Heart left ventricle (tissue), 16 donors: ENCODE data around the gene MAML2. TPM values are rescaled to one million over a fixed set of nuclear protein-coding genes. Genes with fewer than 3 reads are reported as not detected.

Experiments used
- ATAC-seq, 4 donors: fragments of 200-7000 bp; cut with Tn5 transposase; one replicate each; pipeline ENCODE4 v1.9.1; 2020 to 2022; ENCODE audit warnings: moderate library complexity in 4 of 4, mild to moderate bottlenecking in 3 of 4, moderate number of reproducible peaks in 1 of 4
- DNase-seq, 5 donors: peaks; one replicate each; pipeline ENCODE4 v3.0.0-alpha.2; 2020
- H3K27ac ChIP-seq, 12 donors: fragments of 200-600 bp; sonication (generic) in 4 of 12; one replicate each; pipeline versions ENCODE4 v1.5.0 to v1.8.0; 2016 to 2022; ENCODE audit warnings: mild to moderate bottlenecking in 2 of 12
- H3K27me3 ChIP-seq, 9 donors: fragments of 200-600 bp; sonication (generic) in 2 of 9; one replicate each; pipeline versions ENCODE4 v1.5.1 to v1.8.0; 2016 to 2022; ENCODE audit warnings: mild to moderate bottlenecking in 3 of 9
- H3K36me3 ChIP-seq, 9 donors: fragments of 200-600 bp; sonication (generic) in 2 of 9; one replicate each; pipeline versions ENCODE4 v1.5.0 to v1.8.0; 2018 to 2022; ENCODE audit warnings: mild to moderate bottlenecking in 2 of 9
- H3K4me1 ChIP-seq, 12 donors: fragments of 200-600 bp; sonication (generic) in 4 of 12; one replicate each; pipeline versions ENCODE4 v1.5.0 to v1.8.0; 2016 to 2022; ENCODE audit warnings: mild to moderate bottlenecking in 3 of 12
- H3K4me3 ChIP-seq, 12 donors: fragments of 200-600 bp; sonication (generic) in 4 of 12; one replicate each; pipeline versions ENCODE4 v1.5.0 to v1.8.0; 2017 to 2022; ENCODE audit warnings: mild to moderate bottlenecking in 9 of 12, moderate library complexity in 4 of 12
- H3K9me3 ChIP-seq, 12 donors: fragments of 200-600 bp; sonication (generic) in 4 of 12; one replicate each; pipeline versions ENCODE4 v1.5.0 to v1.8.0; 2016 to 2022; ENCODE audit warnings: mild to moderate bottlenecking in 1 of 12
- CTCF ChIP-seq, 12 donors: fragments of 200-600 bp; sonication (generic) in 4 of 12; IDR thresholded peaks; one replicate each; pipeline versions ENCODE4 v1.5.0 to v1.8.0; 2018 to 2022; ENCODE audit warnings: antibody characterized with exemption in 12 of 12, mild to moderate bottlenecking in 5 of 12
- POLR2A ChIP-seq, 2 donors: fragments of 450-650 bp; IDR thresholded peaks; one replicate each; pipeline ENCODE4 v1.6.1; 2017; ENCODE audit warnings: antibody characterized with exemption in 2 of 2, mild to moderate bottlenecking in 2 of 2, moderate library complexity in 2 of 2
- WGBS, 4 donors: extraction: QIAGEN DNeasy Blood & Tissue Kit in 2 of 4; methylation state at CpG; one replicate each; pipeline versions ENCODE4 v1.1.5 to v1.1.7; 2013 to 2018; 5-methylcytosine and 5-hydroxymethylcytosine counted together
- intact Hi-C, 10 donors: fragments of 100-400 bp; cut with DNase I; formaldehyde crosslinking; loops; one replicate each; pipeline versions ENCODE4 v1.11.1 to v1.14.2; 2022
- polyA plus RNA-seq, 2 donors: library from polyadenylated mRNA; stranded (reverse); fragments of 200-250 nt; gene quantifications; one replicate each; pipeline ENCODE4 v1.2.3, GENCODE V29; 2013
- total RNA-seq, 9 donors: library from RNA; depleted of rRNA in 2 of 9; stranded (reverse); fragments of >200 nt in 2 of 9; fragmentation: NEBNext Ultra II Directional in 3 of 9; extraction: Animal tissue kit (Norgen Biotek cat#: 25700) in 3 of 9; gene quantifications; one replicate each; pipeline versions ENCODE4 v1.1.0 to v1.2.4, GENCODE V29; 2016 to 2023
- donor health status: ischemic (EF 13 %, LVEDD 7.1; RV severe dilation, severe dysfunction).
- donor health status: healthy with polysubstance abuse.
- donor health status: DM: no; HTN: yes; CAD: no.
- donor health status: DM: no; HTN: no; CAD: no.
- donor health status: ischemic (EF 25% LVEDD 6.9; RV normal size, moderate dysfunction).
- donor health status: ischemic (EF 25% LVEDD 5.7; RV mildly dilated, moderate dysfunction).
- donor health status: healthy.
- donor health status: DM: yes; HTN: yes; CAD: no.
- donor health status: ischemic (EF 35%, LVEDD 5.7; RV mildly dilated, moderate dysfunction).
- donor health status: nonischemic (EF 11% LVEDD 7.7; RV severe dilation, severe dysfunction).
- donor health status: DM: yes; HTN: yes; CAD: no.
- donor health status: PGD.
- donor health status: ischemic (EF 29% LVEDD 5.4; RV normal size, mild dysfunction).
- donor health status: nonischemic (EF 23%, LVEDD 6.1; RV moderate dilation, normal function).

MAML2 gene
- total and polyA plus RNA-seq, 11 donors = 1.3 to 10.8 (median 4.8) TPM

GRCh38 chr11:96151501-96151900, 191.5 kb downstream of the MAML2 start:
- WGBS, 4 donors = 75 to 83% (median 77%) methylated on average over 3 of the region's 3 CpGs
- H3K4me1 ChIP-seq = peaks cover 0 to 31% (median 25%) of the 10 kb centered on the region in 12 donors
- DNase-seq (no peak), ATAC-seq (no peak)
- H3K9me3 ChIP-seq = no peaks in the 10 kb centered on the region
- no peaks in the 10 kb centered on the region for H3K27me3 ChIP-seq
- no peak overlapping the region for H3K27ac ChIP-seq
- no peaks in the 10 kb centered on the region for H3K36me3 ChIP-seq
- TF ChIP-seq CTCF (IDR thresholded peaks at IDR 0.05) (no peak), POLR2A (IDR thresholded peaks at IDR 0.05) (no peak)
- intact Hi-C loops = loop anchor here in 1 of 10 donors (5.0 kb wide), 1 partner anchor 94 kb away; no protein-coding TSS in a partner anchor
- H3K4me3 ChIP-seq = no peak overlapping the region

GRCh38 chr11:96150609-96151008, 192.4 kb downstream of the MAML2 start:
- ATAC-seq = no peak
- no peak for TF ChIP-seq POLR2A (IDR thresholded peaks at IDR 0.05)
- no peak for TF ChIP-seq CTCF (IDR thresholded peaks at IDR 0.05)
- H3K27ac ChIP-seq = no peak overlapping the region
- intact Hi-C loops = loop anchor here in 1 of 10 donors (5.0 kb wide), 1 partner anchor 93 kb away; no protein-coding TSS in a partner anchor
- no peak overlapping the region for H3K4me3 ChIP-seq
- no peak for DNase-seq
- H3K9me3 ChIP-seq = no peaks in the 10 kb centered on the region
- H3K4me1 ChIP-seq = peaks cover 0 to 22% (median 17%) of the 10 kb centered on the region in 12 donors
- H3K36me3 ChIP-seq = no peaks in the 10 kb centered on the region
- 93 to 96% (median 95%) methylated on average over 4 of the region's 4 CpGs for WGBS, 4 donors
- H3K27me3 ChIP-seq = no peaks in the 10 kb centered on the region

GRCh38 chr11:96149743-96150555, 193.0 kb downstream of the MAML2 start:
- peaks cover 0 to 18% (median 11%) of the 10 kb centered on the region in 12 donors for H3K4me1 ChIP-seq
- no peak overlapping the region for H3K4me3 ChIP-seq
- peak in 1 of 4 donors; percentile 49 for ATAC-seq
- intact Hi-C loops = loop anchor here in 1 of 10 donors (5.0 kb wide), 1 partner anchor 93 kb away; no protein-coding TSS in a partner anchor
- TF ChIP-seq CTCF (IDR thresholded peaks at IDR 0.05) (no peak), POLR2A (IDR thresholded peaks at IDR 0.05) (no peak)
- 80 to 87% (median 82%) methylated on average over 7 of the region's 7 CpGs for WGBS, 4 donors
- DNase-seq = no peak
- H3K27me3 ChIP-seq = no peaks in the 10 kb centered on the region
- no peaks in the 10 kb centered on the region for H3K36me3 ChIP-seq
- no peak overlapping the region for H3K27ac ChIP-seq
- no peaks in the 10 kb centered on the region for H3K9me3 ChIP-seq

GRCh38 chr11:96147906-96148486, 195.0 kb downstream of the MAML2 start:
- 89 to 93% (median 92%) methylated on average over 6 of the region's 6 CpGs for WGBS, 4 donors
- H3K36me3 ChIP-seq = no peaks in the 10 kb centered on the region
- TF ChIP-seq POLR2A (IDR thresholded peaks at IDR 0.05) (no peak), CTCF (IDR thresholded peaks at IDR 0.05) (no peak)
- H3K27ac ChIP-seq = no peak overlapping the region
- DNase-seq (no peak), ATAC-seq (no peak)
- intact Hi-C loops = no loop called here
- peaks cover 0 to 21% (median 7%) of the 10 kb centered on the region in 12 donors for H3K4me1 ChIP-seq
- H3K4me3 ChIP-seq = no peak overlapping the region
- H3K27me3 ChIP-seq = no peaks in the 10 kb centered on the region
- H3K9me3 ChIP-seq = no peaks in the 10 kb centered on the region
